ENCODE measurements around the gene C1orf141.

- TF ChIP-seq CTCF (IDR thresholded peaks at IDR 0.05) (no peak), POLR2A (IDR thresholded peaks at IDR 0.05) (no peak)
These were observed 13.9 kb upstream of the C1orf141 start for GRCh38 chr1:67148516-67149178.
